8988T (cell line): ENCODE results near the gene KRTAP13-1.

Experiments
- DNase-seq: peaks from one replicate; pipeline ENCODE4 v3.0.0; 2011

Gene KRTAP13-1

GRCh38 chr21:30395731-30396130 is at the start of gene KRTAP13-1:
Gene KRTAP13-1, plus strand, starts transcription at chr21:30396031. Its CDS starts 56 bp downstream, at chr21:30396087.
- no peak for DNase-seq

- no peak for DNase-seq
Measured at GRCh38 chr21:30348506-30348905, 47.3 kb upstream of the KRTAP13-1 start, which contains the start of gene KRTAP23-1. Gene KRTAP23-1, minus strand, starts transcription at chr21:30348606. Its CDS starts 0 bp downstream, at chr21:30348606.

- no peak for DNase-seq
Measured at GRCh38 chr21:30349572-30349971, 46.3 kb upstream of the KRTAP13-1 start.

- no peak for DNase-seq
Measured at GRCh38 chr21:30351534-30351933, 44.3 kb upstream of the KRTAP13-1 start.

GRCh38 chr21:30354308-30355005 is 41.4 kb upstream of the KRTAP13-1 start:
- DNase-seq = no peak

GRCh38 chr21:30355906-30356305 is 39.9 kb upstream of the KRTAP13-1 start:
- no peak for DNase-seq

GRCh38 chr21:30372139-30372770 is 23.6 kb upstream of the KRTAP13-1 start, which contains the start of gene KRTAP13-2:
Gene KRTAP13-2, minus strand, starts transcription at chr21:30372271. Its CDS starts 58 bp downstream, at chr21:30372213.
- no peak for DNase-seq

GRCh38 chr21:30382201-30382600 is 13.6 kb upstream of the KRTAP13-1 start:
- no peak for DNase-seq

- DNase-seq = no peak
Measured at GRCh38 chr21:30391492-30392025, 4.3 kb upstream of the KRTAP13-1 start.

GRCh38 chr21:30408782-30409494 is 13.1 kb downstream of the KRTAP13-1 start:
- peak; percentile 7 for DNase-seq

GRCh38 chr21:30415993-30416392 is 20.2 kb downstream of the KRTAP13-1 start:
- DNase-seq = no peak

GRCh38 chr21:30425826-30426225 is 30.0 kb downstream of the KRTAP13-1 start, which contains the start of gene KRTAP13-3:
Gene KRTAP13-3, minus strand, starts transcription at chr21:30425926. Its CDS starts 14 bp downstream, at chr21:30425912.
- DNase-seq = no peak

- no peak for DNase-seq
Measured at GRCh38 chr21:30426731-30427130, 30.9 kb downstream of the KRTAP13-1 start.

- no peak for DNase-seq
Measured at GRCh38 chr21:30430170-30430655, 34.4 kb downstream of the KRTAP13-1 start, which contains the start of gene KRTAP13-4. Gene KRTAP13-4, plus strand, starts transcription at chr21:30430220. Its CDS starts 56 bp downstream, at chr21:30430276.

GRCh38 chr21:30434033-30434631 is 38.3 kb downstream of the KRTAP13-1 start:
- no peak for DNase-seq

- DNase-seq = no peak
Measured at GRCh38 chr21:30437010-30437565, 41.3 kb downstream of the KRTAP13-1 start.

GRCh38 chr21:30439975-30440374 is 44.1 kb downstream of the KRTAP13-1 start, which contains the start of gene KRTAP15-1:
Gene KRTAP15-1, plus strand, starts transcription at chr21:30440275. Its CDS starts 53 bp downstream, at chr21:30440328.
- DNase-seq = no peak

GRCh38 chr21:30443226-30443625 is 47.4 kb downstream of the KRTAP13-1 start:
- no peak for DNase-seq

- DNase-seq = no peak
Measured at GRCh38 chr21:30444204-30444603, 48.4 kb downstream of the KRTAP13-1 start.
